ENCODE data around the gene DHX30.

DNA sequence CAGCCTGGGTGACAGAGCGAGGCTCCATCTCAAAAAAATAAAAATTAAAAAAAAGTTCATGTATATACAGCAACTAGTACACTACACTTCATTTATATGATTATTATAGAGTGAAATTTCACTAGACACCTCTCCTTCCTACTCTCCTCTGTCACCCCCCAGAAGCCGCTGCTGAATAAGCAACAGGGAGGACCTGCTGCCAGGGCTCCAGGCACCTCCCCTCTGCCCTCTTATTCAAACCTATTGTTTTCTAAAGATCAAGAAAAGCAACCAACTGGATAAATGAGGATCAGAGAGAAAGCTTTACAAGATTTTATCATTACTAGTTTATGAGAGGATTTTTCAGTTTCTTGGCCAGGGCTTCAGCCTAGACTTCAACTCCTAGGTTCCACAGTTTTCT, 71.5 kb downstream of the DHX30 start:
- TF ChIP-seq, protein P1, sequence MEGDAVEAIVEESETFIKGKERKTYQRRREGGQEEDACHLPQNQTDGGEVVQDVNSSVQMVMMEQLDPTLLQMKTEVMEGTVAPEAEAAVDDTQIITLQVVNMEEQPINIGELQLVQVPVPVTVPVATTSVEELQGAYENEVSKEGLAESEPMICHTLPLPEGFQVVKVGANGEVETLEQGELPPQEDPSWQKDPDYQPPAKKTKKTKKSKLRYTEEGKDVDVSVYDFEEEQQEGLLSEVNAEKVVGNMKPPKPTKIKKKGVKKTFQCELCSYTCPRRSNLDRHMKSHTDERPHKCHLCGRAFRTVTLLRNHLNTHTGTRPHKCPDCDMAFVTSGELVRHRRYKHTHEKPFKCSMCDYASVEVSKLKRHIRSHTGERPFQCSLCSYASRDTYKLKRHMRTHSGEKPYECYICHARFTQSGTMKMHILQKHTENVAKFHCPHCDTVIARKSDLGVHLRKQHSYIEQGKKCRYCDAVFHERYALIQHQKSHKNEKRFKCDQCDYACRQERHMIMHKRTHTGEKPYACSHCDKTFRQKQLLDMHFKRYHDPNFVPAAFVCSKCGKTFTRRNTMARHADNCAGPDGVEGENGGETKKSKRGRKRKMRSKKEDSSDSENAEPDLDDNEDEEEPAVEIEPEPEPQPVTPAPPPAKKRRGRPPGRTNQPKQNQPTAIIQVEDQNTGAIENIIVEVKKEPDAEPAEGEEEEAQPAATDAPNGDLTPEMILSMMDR (IDR thresholded peaks at IDR 0.05): no peak
- no peak for TF ChIP-seq POLR2AphosphoS5 (IDR thresholded peaks at IDR 0.05; ENCODE audit: low read depth, low read length)
